Neural progenitor cell (in vitro differentiated cells): ENCODE data around the gene CLDN22. TPM values are rescaled to one million over a fixed set of nuclear protein-coding genes. Genes with fewer than 3 reads are reported as not detected.
A peak's percentile ranks its signal among the peaks of the same experiment; 100 is the strongest.

Source experiments
- DNase-seq: peaks from one replicate; pipeline ENCODE4 v3.0.0-alpha.2; 2016; ENCODE audit warnings: low spot score
- H2AFZ ChIP-seq: fragments of 200-600 bp; sonication (generic); replicated peaks from 2 replicates; pipeline ENCODE4 v1.6.1; 2016; ENCODE audit warnings: antibody characterized with exemption
- H3F3A ChIP-seq: fragments of 200-600 bp; sonication (generic); 2 replicates; pipeline ENCODE4 v1.6.1; 2016; ENCODE audit warnings: antibody characterized with exemption, low read depth
- H3K27ac ChIP-seq: fragments of 200-600 bp; sonication (generic); 2 replicates; pipeline ENCODE4 v1.5.1; 2016; ENCODE audit warnings: mild to moderate bottlenecking
- H3K27me3 ChIP-seq: fragments of 200-600 bp; sonication (generic); 2 replicates; pipeline ENCODE4 v1.6.1; 2016; ENCODE audit warnings: mild to moderate bottlenecking, moderate library complexity
- H3K36me3 ChIP-seq: fragments of 200-600 bp; sonication (generic); 2 replicates; pipeline ENCODE4 v1.5.1; 2016
- H3K4me1 ChIP-seq: fragments of 200-600 bp; sonication (generic); 2 replicates; pipeline ENCODE4 v1.6.1; 2016; ENCODE audit warnings: mixed run types
- H3K4me2 ChIP-seq: fragments of 200-600 bp; sonication (generic); 2 replicates; pipeline ENCODE4 v1.6.1; 2016
- H3K4me3 ChIP-seq: fragments of 200-600 bp; sonication (generic); 2 replicates; pipeline ENCODE4 v1.5.1; 2016
- H3K79me2 ChIP-seq: fragments of 200-600 bp; sonication (generic); 2 replicates; pipeline ENCODE4 v1.6.1; 2016; ENCODE audit warnings: low read depth
- H3K9ac ChIP-seq: fragments of 200-600 bp; sonication (generic); 2 replicates; pipeline ENCODE4 v1.6.1; 2016
- H3K9me3 ChIP-seq: fragments of 200-600 bp; sonication (generic); 2 replicates; pipeline ENCODE4 v1.5.1; 2016; ENCODE audit warnings: low read depth
- H4K20me1 ChIP-seq: fragments of 200-600 bp; sonication (generic); 2 replicates; pipeline ENCODE4 v1.6.1; 2016; ENCODE audit warnings: low read depth
- H3K27ac Mint-ChIP-seq: 3 replicates; pipeline ENCODE4 v1.8.0; 2021; ENCODE audit warnings: mixed read lengths
- H3K27me3 Mint-ChIP-seq: 2 replicates; pipeline ENCODE4 v1.8.0; 2022; ENCODE audit warnings: low read depth, mild to moderate bottlenecking, inconsistent platforms, moderate library complexity, mixed read lengths; ENCODE audit not compliant: insufficient read depth
- H3K36me3 Mint-ChIP-seq: 3 replicates; pipeline ENCODE4 v1.8.0; 2021; ENCODE audit warnings: mixed read lengths
- H3K4me1 Mint-ChIP-seq: 3 replicates; pipeline ENCODE4 v1.8.0; 2021; ENCODE audit warnings: mixed read lengths
- H3K4me3 Mint-ChIP-seq: 3 replicates; pipeline ENCODE4 v1.8.0; 2021; ENCODE audit warnings: mild to moderate bottlenecking, moderate library complexity, mixed read lengths
- H3K9me3 Mint-ChIP-seq: 3 replicates; pipeline ENCODE4 v1.8.0; 2020; ENCODE audit warnings: mixed read lengths
- EZH2 ChIP-seq: fragments of 200-600 bp; sonication (generic); IDR thresholded peaks from 2 replicates; pipeline ENCODE4 v1.6.1; 2017; ENCODE audit warnings: antibody characterized with exemption, mild to moderate bottlenecking, moderate library complexity
- EZH2phosphoT487 ChIP-seq: fragments of 200-600 bp; sonication (generic); IDR thresholded peaks from 2 replicates; pipeline ENCODE4 v1.6.1; 2017; ENCODE audit warnings: antibody characterized with exemption
- total RNA-seq: library from RNA; depleted of rRNA; stranded (reverse); fragments of >200 nt; gene quantifications from 2 replicates; pipeline ENCODE4 v1.2.3, GENCODE V29; 2015; ENCODE audit warnings: low replicate concordance
- TF ChIP-seq, protein P1 (sequence below): fragments of 200-600 bp; sonication (generic); IDR thresholded peaks from 2 replicates; pipeline ENCODE4 v1.5.1; 2017; ENCODE audit warnings: antibody characterized with exemption, mild to moderate bottlenecking

CLDN22 gene
- total RNA-seq, 1 donor from 2014 or later, result not detected

DNA sequence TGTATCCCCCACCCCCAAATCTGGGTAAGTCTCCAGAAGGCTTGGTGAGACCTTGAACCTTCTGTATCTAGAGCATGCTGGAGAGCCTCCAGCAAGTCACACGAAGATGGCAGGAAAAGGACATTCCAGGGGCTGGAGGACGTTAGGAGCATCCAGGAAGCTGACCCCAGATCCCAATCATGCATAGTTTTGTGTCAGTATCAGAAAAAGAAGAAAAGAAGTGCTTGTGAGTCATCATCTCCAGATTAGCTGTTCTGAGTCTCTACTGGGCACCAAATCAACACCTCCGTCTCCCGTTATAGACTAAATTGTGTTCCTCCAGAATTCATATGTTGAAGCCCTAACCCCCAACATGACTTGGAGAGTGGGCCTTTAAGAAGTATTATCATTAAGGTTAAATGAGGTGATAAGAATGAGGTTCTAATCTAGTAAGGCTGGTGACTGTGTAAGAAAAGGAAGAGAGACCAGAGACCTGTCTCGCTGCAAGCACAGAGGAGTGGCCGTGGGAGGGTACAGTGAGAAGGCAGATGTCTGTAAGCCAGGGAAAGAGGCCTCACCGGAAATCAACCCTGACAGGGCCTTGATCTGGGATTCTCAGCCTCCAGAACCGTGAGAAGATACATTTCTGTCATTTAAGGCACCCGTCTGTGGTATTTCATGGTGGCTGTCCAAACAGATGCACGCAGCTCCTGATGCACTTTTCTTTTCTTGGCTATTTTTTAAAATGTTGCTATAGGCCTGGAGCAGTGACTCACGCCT is 40.3 kb upstream of the CLDN22 start:
- no peak overlapping the region for H3K4me3 ChIP-seq
- no peak overlapping the region for H3K27ac ChIP-seq
- Mint-ChIP-seq H3K4me3 (no peak overlapping the region), H3K4me1 (peaks cover 31% of the 10 kb centered on the region), H3K27ac (peak overlapping the region; percentile 31), H3K27me3 (peaks cover 11% of the 10 kb centered on the region), H3K9me3 (peaks cover 8% of the 10 kb centered on the region), H3K36me3 (no peaks in the 10 kb centered on the region)
- H3K27me3 ChIP-seq, result no peaks in the 10 kb centered on the region
- H3K79me2 ChIP-seq, result no peaks in the 10 kb centered on the region
- H4K20me1 ChIP-seq, result no peaks in the 10 kb centered on the region
- no peak overlapping the region for H2AFZ ChIP-seq
- no peaks in the 10 kb centered on the region for H3F3A ChIP-seq
- DNase-seq, result no peak
- no peak overlapping the region for H3K4me2 ChIP-seq
- no peaks in the 10 kb centered on the region for H3K9me3 ChIP-seq
- TF ChIP-seq, protein P1, sequence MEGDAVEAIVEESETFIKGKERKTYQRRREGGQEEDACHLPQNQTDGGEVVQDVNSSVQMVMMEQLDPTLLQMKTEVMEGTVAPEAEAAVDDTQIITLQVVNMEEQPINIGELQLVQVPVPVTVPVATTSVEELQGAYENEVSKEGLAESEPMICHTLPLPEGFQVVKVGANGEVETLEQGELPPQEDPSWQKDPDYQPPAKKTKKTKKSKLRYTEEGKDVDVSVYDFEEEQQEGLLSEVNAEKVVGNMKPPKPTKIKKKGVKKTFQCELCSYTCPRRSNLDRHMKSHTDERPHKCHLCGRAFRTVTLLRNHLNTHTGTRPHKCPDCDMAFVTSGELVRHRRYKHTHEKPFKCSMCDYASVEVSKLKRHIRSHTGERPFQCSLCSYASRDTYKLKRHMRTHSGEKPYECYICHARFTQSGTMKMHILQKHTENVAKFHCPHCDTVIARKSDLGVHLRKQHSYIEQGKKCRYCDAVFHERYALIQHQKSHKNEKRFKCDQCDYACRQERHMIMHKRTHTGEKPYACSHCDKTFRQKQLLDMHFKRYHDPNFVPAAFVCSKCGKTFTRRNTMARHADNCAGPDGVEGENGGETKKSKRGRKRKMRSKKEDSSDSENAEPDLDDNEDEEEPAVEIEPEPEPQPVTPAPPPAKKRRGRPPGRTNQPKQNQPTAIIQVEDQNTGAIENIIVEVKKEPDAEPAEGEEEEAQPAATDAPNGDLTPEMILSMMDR, result no peak
- TF ChIP-seq EZH2 (no peak), EZH2phosphoT487 (no peak)
- H3K36me3 ChIP-seq, result no peaks in the 10 kb centered on the region
- H3K4me1 ChIP-seq, result peaks cover 9% of the 10 kb centered on the region
- no peak overlapping the region for H3K9ac ChIP-seq

DNA sequence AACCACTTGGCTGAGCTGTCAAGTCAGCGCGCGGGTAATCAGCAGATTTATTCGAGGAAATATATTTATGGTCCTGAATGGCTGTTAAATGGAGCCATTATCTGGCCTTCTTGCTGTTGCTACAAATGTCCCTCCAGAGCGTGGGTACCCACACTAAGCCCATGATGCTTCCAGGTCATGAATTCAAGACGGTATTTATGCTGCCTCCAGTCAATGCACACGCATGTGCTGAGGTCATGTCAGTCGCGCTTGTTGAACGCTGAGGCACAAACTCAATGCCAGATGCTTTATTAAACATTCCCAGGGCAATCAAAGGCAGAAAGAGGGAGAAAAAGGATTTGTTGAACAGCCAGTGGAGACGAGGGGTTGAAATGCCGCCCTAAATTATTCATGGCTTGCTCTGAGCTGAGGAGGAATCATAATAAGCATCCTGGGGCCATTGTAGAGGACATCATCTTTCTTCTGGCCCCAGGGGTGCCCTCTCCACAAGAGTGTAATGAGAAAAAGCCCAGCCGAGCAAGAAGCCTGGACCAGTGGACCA is 38.2 kb upstream of the CLDN22 start:
- TF ChIP-seq, protein P1, result no peak
- TF ChIP-seq EZH2phosphoT487 (no peak), EZH2 (no peak)
- Mint-ChIP-seq H3K27ac (peak overlapping the region; percentile 7), H3K27me3 (peaks cover 9% of the 10 kb centered on the region)

DNA sequence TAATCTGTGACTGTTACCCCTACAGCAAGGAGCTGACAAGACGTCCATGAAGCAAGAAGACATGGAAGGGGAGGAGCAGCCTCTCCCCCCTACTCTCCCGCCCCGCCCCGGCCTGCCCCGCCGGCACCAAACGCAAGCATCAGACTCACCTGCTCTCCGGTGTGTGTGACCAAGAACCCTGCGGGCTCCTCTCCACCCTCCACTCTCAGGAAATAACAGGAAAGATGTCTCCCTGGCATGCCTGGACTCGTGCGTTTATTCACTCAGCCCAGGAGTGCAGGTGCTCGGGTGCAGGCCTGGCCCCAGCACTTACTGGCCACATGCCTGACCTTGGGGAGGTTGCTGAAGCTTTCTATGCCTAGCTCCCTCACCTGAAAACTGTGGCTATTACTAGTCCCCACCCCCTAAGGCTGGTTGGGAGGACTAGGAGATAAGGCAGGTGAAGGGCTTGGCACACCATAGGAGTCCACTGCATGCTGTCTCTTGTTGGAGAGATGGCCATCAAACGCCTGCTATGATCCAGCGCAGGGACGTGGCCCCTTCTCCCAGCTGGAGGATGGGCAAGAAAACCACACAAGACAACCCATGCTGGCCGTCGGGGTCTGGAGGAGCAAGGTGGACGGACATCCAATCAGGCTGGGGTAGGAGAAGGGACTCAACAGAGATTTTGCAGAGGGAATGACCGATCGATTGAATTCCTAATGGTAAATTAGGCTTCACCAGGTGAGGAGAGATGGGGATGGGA is 37.0 kb upstream of the CLDN22 start:
- no peaks in the 10 kb centered on the region for H3K9me3 ChIP-seq
- no peaks in the 10 kb centered on the region for H4K20me1 ChIP-seq
- no peaks in the 10 kb centered on the region for H3K27me3 ChIP-seq
- no peak overlapping the region for H3K4me2 ChIP-seq
- TF ChIP-seq, protein P1, result no peak
- TF ChIP-seq EZH2 (no peak), EZH2phosphoT487 (no peak)
- Mint-ChIP-seq H3K36me3 (no peaks in the 10 kb centered on the region), H3K27ac (peak overlapping the region; percentile 21), H3K4me3 (no peak overlapping the region), H3K4me1 (peaks cover 20% of the 10 kb centered on the region), H3K9me3 (peaks cover 8% of the 10 kb centered on the region), H3K27me3 (peaks cover 12% of the 10 kb centered on the region)
- H3K4me1 ChIP-seq, result no peaks in the 10 kb centered on the region
- H3K27ac ChIP-seq, result no peak overlapping the region
- H3K36me3 ChIP-seq, result no peaks in the 10 kb centered on the region
- no peak for DNase-seq
- H3F3A ChIP-seq, result no peaks in the 10 kb centered on the region
- no peak overlapping the region for H3K9ac ChIP-seq
- no peaks in the 10 kb centered on the region for H3K79me2 ChIP-seq
- H2AFZ ChIP-seq, result no peak overlapping the region
- H3K4me3 ChIP-seq, result no peak overlapping the region

More for the DNA sequence above, 38.2 kb upstream of the CLDN22 start:
- Histone ChIP-seq H3K4me1 (no peaks in the 10 kb centered on the region), H3K4me2 (no peak overlapping the region), H3K4me3 (no peak overlapping the region), H2AFZ (no peak overlapping the region), H3K9me3 (no peaks in the 10 kb centered on the region), H3F3A (no peaks in the 10 kb centered on the region), H3K9ac (no peak overlapping the region), H3K27me3 (no peaks in the 10 kb centered on the region), H3K27ac (no peak overlapping the region), H4K20me1 (no peaks in the 10 kb centered on the region), H3K79me2 (no peaks in the 10 kb centered on the region), H3K36me3 (no peaks in the 10 kb centered on the region)
- no peak for DNase-seq
- Mint-ChIP-seq H3K4me3 (no peak overlapping the region), H3K9me3 (peaks cover 10% of the 10 kb centered on the region), H3K36me3 (no peaks in the 10 kb centered on the region), H3K4me1 (peaks cover 22% of the 10 kb centered on the region)
